ENCODE measurements around the gene FAM168A. TPM values are rescaled to one million over a fixed set of nuclear protein-coding genes. Genes with fewer than 3 reads are reported as not detected.

The FAM168A gene
- total and polyA plus RNA-seq, 9 of the 15 experiments (the other 6 are each of a cell fraction or from before 2014, with no cell fraction given), result 0.44 to 7.2 (median 2.9) TPM

DNA sequence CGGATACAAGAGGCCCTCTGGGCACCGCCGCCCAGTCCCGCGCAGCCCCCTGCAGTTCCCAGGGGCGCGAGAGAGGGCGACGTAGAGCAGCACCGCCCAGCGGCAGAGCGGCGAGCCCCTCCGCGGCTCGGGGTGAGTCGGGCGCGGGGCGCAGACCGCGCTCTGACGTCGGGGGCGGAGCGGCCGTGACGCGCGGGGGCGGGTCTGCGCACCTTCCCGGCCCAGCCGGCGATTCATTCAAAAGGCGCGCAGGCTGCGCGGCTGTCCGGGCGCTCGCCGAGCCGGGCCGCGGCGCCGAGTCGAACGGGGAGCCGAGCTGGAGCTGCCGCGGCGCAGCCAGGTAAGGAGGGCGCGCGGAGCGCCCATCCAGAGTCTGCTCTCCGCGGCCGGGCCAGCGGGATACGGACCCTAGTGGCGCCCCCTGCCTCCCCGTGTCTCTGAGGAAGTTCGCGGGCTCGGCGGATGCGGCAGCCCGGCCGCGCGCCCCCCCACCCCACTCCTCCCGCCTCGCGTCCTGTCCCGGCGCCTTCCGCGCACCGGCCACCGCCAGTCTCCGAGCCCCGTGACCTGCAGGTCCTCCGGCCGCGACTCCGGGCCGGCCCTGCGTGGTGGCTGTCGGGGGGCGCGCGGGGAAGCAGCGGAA is 221.6 kb downstream of the FAM168A start, which contains the start of gene RELT (continued):
- no peak for TF ChIP-seq NFYB (IDR thresholded peaks at IDR 0.05; ENCODE audit: extremely low read depth, insufficient read length)
- TF ChIP-seq ZNF766 (CRISPR knock-in tag; conservative IDR thresholded peaks at IDR 0.05), result 0 out of 2 replicates have a peak, but pooled peaks have one; percentile 11
- TF ChIP-seq, protein P1, sequence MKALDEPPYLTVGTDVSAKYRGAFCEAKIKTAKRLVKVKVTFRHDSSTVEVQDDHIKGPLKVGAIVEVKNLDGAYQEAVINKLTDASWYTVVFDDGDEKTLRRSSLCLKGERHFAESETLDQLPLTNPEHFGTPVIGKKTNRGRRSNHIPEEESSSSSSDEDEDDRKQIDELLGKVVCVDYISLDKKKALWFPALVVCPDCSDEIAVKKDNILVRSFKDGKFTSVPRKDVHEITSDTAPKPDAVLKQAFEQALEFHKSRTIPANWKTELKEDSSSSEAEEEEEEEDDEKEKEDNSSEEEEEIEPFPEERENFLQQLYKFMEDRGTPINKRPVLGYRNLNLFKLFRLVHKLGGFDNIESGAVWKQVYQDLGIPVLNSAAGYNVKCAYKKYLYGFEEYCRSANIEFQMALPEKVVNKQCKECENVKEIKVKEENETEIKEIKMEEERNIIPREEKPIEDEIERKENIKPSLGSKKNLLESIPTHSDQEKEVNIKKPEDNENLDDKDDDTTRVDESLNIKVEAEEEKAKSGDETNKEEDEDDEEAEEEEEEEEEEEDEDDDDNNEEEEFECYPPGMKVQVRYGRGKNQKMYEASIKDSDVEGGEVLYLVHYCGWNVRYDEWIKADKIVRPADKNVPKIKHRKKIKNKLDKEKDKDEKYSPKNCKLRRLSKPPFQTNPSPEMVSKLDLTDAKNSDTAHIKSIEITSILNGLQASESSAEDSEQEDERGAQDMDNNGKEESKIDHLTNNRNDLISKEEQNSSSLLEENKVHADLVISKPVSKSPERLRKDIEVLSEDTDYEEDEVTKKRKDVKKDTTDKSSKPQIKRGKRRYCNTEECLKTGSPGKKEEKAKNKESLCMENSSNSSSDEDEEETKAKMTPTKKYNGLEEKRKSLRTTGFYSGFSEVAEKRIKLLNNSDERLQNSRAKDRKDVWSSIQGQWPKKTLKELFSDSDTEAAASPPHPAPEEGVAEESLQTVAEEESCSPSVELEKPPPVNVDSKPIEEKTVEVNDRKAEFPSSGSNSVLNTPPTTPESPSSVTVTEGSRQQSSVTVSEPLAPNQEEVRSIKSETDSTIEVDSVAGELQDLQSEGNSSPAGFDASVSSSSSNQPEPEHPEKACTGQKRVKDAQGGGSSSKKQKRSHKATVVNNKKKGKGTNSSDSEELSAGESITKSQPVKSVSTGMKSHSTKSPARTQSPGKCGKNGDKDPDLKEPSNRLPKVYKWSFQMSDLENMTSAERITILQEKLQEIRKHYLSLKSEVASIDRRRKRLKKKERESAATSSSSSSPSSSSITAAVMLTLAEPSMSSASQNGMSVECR (CRISPR knock-in tag; IDR thresholded peaks at IDR 0.05), result peak; percentile 50; the same call in 1 of the 2 replicates
- no peak for TF ChIP-seq CBFA2T2 (conservative IDR thresholded peaks at IDR 0.05)
- TF ChIP-seq, protein P2, sequence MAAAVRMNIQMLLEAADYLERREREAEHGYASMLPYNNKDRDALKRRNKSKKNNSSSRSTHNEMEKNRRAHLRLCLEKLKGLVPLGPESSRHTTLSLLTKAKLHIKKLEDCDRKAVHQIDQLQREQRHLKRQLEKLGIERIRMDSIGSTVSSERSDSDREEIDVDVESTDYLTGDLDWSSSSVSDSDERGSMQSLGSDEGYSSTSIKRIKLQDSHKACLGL (CRISPR knock-in tag; IDR thresholded peaks at IDR 0.05; ENCODE audit: borderline replicate concordance, poor library complexity, severe bottlenecking), result no peak
- no peak for TF ChIP-seq KDM2B (CRISPR knock-in tag; IDR thresholded peaks at IDR 0.05)
- no peak for TF ChIP-seq ZNF224 (CRISPR knock-in tag; IDR thresholded peaks at IDR 0.05)
- TF ChIP-seq RAD21 (CRISPR knock-in tag; conservative IDR thresholded peaks at IDR 0.05 in 1 of 2, IDR thresholded peaks at IDR 0.05 in 1 of 2), result peak; percentile 48 to 55
- TF ChIP-seq, protein P3, sequence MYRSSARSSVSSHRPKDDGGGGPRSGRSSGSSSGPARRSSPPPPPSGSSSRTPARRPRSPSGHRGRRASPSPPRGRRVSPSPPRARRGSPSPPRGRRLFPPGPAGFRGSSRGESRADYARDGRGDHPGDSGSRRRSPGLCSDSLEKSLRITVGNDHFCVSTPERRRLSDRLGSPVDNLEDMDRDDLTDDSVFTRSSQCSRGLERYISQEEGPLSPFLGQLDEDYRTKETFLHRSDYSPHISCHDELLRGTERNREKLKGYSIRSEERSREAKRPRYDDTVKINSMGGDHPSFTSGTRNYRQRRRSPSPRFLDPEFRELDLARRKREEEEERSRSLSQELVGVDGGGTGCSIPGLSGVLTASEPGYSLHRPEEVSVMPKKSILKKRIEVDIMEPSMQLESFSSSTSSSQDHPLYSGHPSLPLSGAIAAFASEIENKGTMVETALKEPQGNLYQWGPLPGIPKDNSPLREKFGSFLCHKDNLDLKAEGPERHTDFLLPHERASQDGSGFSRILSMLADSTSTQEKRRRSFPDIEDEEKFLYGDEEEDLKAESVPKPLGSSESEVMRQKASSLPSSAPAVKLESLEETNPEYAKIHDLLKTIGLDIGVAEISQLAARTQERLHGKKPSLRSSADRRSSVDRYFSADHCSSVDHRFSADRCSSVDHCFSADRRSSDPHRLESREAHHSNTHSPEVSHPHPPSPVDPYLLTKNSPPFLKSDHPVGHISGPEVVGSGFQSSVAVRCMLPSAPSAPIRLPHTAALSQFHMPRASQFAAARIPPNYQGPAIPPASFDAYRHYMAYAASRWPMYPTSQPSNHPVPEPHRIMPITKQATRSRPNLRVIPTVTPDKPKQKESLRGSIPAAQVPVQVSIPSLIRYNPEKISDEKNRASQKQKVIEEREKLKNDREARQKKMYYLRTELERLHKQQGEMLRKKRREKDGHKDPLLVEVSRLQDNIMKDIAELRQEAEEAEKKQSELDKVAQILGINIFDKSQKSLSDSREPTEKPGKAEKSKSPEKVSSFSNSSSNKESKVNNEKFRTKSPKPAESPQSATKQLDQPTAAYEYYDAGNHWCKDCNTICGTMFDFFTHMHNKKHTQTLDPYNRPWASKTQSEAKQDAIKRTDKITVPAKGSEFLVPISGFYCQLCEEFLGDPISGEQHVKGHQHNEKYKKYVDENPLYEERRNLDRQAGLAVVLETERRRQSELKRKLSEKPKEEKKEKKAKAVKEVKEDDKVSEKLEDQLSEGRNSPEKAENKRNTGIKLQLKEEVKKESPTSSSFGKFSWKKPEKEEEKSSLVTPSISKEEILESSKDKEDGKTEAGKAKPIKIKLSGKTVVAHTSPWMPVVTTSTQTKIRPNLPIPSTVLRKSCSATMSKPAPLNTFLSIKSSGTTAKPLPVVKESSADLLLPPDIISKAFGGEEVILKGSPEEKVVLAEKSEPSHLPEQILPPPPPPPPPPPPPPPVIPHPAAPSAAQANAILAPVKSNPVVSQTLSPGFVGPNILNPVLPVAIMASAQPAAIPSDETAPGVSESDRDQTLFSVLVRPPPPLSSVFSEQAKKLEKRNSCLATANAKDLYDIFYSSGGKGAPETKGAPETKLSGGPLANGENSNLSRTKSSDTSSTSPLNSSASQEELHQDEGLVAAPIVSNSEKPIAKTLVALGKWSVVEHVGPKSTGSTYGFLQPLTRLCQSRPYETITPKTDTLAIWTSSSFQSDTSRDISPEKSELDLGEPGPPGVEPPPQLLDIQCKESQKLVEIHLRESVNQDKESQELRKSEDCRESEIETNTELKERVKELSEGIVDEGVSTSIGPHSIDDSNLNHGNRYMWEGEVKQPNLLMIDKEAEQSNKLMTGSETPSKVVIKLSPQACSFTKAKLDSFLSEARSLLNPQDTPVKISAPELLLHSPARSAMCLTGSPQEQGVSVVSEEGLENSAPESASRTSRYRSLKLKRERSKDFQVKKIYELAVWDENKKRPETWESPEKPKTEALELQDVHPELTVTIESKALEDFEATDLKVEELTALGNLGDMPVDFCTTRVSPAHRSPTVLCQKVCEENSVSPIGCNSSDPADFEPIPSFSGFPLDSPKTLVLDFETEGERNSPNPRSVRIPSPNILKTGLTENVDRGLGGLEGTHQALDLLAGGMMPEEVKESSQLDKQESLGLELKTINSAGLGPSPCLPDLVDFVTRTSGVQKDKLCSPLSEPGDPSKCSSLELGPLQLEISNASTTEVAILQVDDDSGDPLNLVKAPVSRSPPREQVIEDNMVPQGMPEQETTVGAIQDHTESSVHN (IDR thresholded peaks at IDR 0.05; ENCODE audit: borderline replicate concordance in 1 of 2, low read depth in 1 of 2), result no peak
- TF ChIP-seq RBBP5 (IDR thresholded peaks at IDR 0.05; ENCODE audit: borderline replicate concordance, insufficient read depth, low read length, poor library complexity, severe bottlenecking), result peak; percentile 86
- TF ChIP-seq RCOR1 (IDR thresholded peaks at IDR 0.05; ENCODE audit: borderline replicate concordance in 1 of 2, low read depth in 2 of 2, low read length in 2 of 2), result peak in 1 of 2 experiments; percentile 58; a peak in 1 of 4 replicates
- TF ChIP-seq CBX8 (IDR thresholded peaks at IDR 0.05; ENCODE audit: borderline replicate concordance, extremely low read depth, low read depth, low read length, poor library complexity, severe bottlenecking), result no peak
